HG03469 (cell line): Measurements from ENCODE around the gene TSPAN4.

Experiments
- ATAC-seq: cut with Tn5 transposase; IDR thresholded peaks from one replicate; pipeline ENCODE4 v1.9.1; 2021; ENCODE audit warnings: mild to moderate bottlenecking, moderate library complexity, moderate number of reproducible peaks; ENCODE audit not compliant: unreplicated experiment

Gene TSPAN4, protein sequence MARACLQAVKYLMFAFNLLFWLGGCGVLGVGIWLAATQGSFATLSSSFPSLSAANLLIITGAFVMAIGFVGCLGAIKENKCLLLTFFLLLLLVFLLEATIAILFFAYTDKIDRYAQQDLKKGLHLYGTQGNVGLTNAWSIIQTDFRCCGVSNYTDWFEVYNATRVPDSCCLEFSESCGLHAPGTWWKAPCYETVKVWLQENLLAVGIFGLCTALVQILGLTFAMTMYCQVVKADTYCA

DNA sequence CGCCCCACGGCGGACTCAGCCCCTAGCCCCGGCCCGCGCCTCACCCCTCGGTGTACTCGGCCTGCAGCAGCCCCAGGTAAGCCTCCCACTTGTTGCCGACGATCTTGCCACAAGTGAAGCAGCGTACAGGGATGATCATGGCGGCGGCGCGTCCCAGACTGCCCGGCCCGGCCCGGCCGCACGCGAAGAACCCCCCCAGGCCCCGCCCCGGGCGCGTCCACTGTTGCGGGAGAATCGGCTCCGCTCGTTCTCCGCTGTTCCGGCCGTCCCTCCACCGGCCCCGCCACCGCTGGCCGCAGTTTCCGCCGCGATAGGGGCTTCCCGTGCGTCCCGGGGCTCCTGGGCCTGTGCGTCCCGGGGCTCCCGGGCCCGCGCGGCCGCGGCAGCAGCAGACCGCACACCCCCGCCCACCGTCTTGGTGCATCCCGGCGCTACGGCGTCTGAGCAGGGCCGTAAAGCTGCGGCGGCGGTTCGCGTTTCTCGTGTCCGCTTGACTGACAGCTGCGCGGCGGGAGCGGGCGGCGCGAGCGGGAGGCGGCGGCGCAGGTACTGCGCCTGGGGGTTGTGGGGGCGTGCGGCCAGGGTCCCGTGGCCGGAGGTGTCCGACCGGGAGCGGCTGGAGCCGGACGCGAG is at the start of gene TSPAN4, which contains the start of gene POLR2L:
TSPAN4 (plus strand) TSS at position 483 of the 633 bp plus-strand sequence. CDS start 7,453 bp downstream, outside the sequence.
POLR2L (minus strand) TSS at position 160 of the 633 bp plus-strand sequence; CDS start at position 139, 21 bp downstream.
- ATAC-seq, result peak; percentile 30

DNA sequence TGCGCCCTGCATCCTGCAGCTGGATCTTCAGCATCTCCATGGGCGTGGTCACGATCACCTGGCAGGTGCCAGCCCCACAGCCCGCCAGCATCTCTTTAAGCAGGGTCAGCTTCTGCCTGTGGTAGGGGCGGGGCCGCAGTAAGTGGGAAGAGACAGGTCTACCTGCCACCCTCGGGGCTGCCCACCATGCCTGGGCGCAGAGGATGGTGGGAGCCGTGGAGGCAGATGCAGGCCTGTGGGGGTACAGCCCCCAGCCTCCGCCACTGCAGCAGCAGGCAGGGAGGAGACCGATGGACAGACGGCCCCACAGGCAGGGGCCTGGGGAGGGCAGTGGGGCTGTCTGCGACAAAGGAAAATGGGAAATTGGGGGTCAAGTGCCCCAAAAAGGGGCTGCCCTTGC is 49.8 kb upstream of the TSPAN4 start:
- ATAC-seq, result no peak

DNA sequence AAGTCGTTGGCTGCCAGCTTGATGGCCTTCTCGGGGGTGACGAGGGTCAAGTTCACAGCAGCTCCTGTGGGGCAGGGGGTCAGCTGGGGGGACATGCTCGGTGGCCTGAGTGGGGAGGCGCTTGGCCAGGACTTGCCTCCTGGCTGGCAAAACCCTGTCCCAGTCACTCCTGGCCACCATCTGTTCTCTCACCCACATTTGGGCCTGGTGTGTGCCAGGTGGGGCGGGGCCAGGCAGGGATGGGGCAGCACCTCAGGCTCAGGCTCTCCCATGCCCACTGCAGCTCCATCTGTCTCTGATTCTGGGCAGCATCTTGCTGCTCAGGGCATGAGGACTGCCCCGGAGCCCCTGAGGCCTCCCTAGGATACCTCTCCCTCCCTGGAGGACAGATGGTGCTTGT is 49.1 kb upstream of the TSPAN4 start:
- ATAC-seq, result no peak

DNA sequence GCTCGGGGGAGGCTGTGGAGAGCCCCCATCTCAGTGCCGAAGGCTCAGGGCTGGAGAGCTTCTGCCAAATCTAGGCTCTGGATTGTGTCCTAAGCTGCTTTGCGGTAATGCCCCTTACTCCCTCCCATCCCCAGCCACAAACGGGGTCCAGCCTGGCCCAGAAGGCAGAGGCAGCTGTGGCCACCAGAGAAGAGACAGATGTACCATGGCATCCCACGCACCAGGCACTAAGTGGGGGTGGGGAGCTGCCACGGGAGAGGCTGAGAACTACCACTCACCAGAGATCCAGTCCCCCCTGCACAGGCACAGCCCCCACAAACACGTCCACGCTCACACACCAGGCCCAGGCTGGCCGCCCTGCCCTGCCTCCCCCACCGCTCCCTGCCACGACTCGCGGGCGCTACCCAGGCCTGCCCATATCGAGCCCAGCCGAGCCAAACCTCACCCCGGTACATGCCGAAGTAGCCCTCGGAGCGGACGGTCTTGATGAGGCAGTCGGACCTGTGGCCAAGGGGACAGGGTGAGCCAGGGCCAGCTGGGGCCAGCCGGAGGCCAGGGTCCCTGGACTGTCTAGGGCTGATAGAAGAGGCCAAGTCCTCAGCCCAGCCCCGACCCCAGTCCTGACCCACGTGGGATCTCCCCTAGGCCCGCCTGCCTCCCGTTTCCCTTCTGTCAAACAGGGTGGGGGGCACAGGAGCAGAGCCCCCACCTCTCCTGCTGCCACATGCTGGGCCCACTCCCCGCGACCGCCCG is 48.5 kb upstream of the TSPAN4 start:
- no peak for ATAC-seq

DNA sequence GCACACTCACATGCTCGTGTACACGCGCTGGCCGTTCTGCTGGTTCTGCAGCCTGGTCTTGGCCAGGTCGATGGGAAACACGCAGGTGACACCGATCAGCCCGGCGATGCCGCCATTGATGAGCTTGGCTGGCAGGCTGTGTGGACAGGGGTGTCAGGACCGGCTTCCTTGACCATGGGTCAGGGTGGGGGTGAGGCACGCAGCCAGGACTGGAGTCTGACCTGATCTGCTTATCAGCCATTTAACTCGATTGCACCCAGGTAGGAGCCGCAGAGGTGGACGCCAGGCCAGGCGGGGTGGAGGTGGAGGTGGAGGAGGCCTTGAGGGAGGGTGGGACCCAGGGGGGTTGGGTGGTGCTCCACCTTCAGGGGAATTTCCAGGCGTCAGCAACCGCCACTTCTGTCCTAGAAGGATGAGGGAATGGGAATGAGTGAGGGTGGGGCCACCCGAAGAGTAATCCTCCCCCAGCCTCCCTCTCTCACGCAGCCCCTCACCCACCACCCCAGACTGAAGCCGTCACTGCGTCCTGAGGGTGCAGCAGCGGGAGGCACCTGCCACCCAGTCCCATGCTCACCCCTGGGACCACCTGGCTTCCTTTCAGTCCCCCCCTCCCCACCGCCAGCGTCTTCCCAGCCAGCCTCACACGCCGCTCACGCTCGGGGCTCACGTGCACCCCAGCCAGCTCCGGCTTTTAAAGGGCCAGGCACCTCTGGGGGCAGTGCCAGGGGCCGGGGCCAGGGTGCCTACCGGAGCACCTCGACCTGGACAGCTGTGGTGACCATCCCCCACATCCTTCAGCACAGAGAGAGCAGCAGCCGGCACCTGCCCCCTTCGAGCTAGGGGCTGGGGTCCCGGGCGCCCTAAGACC is 47.7 kb upstream of the TSPAN4 start:
- no peak for ATAC-seq

DNA sequence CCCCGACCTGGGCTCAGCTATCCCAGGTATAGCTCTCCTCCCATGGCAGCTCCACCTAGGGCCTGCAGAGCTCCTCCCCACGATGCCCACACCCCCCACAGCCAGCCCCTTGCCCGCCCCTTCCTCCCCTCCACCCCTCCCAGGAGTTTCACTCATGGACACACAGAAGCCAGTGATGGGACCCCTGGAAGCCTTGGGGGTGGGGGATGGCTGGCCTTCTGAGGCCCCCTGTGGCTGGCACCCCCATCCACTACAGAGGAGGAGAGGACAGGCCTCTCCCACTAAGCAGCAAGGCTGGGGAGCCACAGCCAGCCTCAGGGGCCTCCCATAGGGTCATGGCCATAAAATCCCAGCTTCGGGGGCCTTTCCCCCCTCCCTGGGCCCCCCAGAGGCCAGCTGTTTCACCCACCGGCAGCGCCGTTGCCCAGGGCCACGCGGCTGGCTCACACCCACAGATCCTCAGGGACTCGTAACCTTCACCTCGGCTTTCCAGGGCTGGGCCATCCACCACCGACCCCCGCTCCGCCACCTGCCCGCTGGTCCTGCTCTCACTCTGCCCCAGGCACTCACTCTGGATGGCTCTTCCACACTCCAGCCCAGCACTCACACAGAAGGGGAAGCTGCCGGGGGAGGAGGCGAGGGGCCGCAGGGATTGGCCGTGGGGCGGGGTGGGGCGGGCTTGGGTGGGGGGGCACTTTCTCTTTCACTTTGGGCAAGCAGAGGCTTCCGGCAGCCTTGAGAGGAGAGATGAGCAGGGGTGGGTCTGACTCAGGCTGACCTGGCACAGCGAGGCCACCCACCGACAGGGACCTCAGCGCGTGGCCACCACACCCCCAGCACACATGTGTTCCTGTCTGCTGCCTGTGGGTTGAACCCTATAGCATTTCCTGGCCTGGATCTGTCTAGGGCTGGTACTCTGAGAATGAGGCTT is 46.8 kb upstream of the TSPAN4 start:
- no peak for ATAC-seq

DNA sequence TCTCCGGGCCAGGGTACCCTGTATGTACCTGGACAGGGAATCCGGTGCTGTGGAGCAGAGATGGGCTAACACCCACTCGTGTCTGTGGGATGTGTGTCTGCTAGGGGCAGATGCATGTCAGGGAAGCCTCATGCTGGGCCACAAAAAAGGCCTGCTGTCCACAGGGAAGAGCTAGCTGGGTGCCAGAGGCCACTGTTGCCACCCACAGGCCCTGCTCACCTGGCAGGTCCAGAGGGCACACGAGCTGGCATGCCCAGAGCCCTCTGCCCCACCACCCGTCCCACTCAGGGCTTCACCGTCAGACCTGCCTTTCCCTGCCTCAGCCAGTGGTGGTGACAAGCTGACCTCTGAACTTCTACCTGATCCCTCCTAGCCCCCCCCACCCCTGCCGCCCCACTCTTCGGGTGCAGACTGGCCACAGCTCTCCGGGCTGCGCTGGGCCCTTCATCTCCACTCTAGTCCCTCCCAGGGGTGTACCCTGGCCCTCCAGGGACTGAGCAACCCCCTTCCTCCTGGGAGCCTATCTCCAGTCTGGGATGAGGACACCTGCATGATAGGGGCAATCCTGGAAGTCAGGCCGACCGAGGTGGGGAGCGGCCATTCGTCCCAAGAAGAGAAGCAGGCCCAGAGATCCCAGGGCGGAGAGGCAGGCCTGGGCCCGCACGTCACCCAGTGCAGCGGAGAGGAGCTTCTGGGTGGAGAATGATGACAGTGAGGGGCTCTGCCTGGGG is 45.9 kb upstream of the TSPAN4 start:
- ATAC-seq, result no peak

DNA sequence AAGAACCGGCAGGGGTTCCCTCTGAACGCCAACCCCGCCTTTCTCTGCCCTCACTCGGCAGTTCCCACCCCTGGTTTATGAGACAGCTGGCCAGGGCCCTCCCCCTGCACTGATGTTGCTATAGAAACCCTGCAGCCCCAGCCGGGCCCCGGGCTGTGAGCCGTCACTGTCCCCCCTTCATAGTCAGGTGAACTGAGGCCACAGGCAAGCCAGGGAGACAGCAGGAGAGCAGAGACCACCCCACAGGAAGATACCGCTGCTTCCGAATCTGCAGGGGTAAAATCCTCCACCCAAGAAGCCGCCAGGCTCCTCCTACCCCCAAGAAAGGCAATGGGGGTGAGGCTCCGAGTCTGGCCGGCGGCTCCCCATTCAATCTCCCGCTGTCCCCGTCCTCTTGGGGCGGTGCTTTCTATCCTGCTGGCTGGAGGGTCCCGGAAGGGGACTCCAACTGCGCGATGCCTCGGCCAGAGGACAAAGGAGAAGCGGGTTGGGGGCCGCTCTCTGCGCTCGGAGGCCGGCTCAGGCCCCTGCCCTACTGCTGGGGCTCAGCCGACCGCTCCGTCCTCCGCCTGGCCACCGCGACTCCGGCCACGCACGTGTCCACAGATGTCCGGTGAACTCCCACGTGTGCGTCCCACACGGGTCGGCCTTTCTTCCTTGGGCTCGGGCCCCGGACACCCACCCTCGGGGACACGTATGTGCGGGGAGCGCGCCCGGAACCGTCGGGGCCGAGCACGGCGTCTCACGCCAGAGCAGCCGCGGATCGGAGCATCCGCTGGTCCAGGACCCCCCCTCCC is 45.2 kb upstream of the TSPAN4 start:
- peak; percentile 10 for ATAC-seq

DNA sequence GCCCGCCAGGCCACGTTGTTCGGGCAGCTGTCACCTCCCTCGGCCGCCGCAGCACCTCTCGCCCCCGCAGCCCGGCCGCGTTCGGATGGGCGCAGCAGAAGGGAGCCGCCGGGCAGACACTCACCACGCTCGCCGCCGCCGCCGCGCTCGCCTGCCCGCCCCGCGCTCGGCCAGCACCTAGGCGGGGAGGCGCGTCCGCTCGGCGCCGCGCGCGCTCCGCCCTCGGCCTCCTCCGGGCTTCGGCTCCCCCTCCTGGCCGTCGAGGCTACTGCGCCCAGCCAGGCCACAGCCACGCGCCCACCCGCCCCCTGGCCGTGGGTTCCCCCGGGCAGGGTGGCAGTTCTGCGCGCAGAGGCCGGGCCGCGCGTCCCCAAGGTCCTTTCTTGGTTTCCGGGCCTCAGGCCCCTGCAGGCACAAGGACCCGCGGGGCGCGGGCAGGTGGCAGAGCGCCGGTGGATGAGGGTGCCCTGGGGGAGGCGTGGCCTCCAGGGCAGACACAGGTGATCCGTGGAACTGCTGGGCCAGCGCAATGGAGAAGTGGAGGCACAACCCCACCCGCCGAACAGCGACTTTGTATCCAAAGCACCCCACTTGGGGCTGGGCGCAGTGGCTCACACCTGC is 44.4 kb upstream of the TSPAN4 start, which contains the start of gene SLC25A22:
SLC25A22 (minus strand) TSS at position 189 of the 621 bp plus-strand sequence. CDS start 3,275 bp downstream, outside the sequence.
- ATAC-seq, result peak; percentile 44

DNA sequence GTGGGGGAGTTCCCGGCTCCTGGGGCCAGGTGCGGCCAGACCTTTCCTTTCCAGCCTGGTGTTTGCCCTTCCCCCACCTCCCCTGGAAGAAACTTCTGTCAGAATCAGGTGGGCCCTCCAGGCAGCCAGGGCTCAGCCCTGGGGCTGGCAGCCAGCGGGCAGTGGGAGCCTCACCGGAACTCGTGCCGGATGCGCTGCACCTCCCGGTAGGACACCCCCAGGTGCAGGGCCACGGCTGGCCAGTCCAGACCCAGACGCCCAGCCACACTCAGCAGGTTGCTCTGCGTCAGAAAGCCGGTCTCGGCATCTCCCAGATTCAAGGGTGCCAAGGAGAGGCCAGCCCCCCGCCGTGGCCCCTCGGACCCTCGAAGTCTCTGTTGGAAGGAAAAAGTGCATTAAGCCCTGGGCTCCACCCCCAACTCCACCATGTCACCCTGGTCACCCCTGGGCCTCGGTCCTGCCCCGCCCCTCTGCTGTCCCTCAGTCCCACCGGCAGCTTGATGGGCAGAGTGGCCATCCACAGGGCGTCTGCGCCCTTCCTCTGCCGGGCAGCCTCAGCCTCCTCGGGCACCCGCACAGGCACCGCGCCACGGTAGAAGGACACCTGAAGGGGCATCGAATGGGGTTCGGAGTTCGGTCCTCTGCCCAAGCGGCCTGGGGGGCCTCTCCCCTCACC is 42.9 kb upstream of the TSPAN4 start:
- no peak for ATAC-seq

DNA sequence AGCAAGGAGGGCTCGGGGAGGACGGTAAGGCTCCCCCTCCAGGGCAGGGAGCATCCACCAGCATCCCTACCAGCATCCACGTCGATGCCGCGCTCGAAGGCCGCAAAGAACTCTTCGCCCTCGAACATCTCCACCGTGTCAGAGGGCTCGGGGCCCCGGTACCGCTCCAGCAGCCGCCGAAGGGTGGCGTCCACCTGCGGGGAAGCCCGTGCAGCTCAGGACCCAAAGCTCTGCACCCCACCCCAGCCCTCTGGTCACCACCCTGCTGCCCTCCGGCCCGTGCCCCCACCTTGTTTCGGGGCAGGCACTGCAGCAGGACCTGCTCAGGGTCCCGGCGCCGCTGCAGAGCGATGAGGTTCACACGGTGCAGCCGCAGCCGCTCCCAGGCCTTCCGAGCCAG is 42.2 kb upstream of the TSPAN4 start:
- ATAC-seq, result no peak

DNA sequence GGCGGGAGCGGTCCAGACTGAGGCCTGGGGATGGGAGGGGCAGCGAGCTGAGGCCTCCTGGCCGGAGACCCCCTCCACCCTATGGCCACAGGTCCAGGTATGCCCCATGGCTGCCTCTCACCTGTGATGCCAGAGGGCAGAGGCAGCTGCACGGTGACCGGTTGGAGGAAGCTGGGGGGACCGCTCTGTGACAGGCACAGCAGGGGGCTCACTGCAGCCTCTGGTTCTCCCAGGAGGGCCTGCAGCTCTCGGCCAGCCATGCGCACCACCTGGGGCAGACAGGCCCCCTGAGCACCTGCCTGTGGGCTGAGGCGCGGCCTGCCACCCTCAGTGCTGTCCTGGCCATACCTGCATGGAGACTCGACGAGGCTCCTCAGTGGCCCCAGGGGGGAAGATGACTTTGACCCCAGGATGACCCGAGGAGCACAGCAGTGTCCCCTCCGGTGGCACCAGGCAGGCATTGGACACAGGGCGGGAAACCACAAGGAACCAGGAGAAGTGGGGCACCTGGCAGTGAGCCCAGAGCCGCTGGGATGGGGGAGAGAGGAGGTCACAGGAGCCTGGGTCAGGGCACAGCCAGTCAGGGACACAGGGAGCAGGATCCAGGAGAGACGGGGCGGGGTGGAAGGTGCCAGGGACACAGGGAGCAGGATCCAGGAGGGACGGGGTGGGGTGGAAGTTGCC is 41.4 kb upstream of the TSPAN4 start:
- ATAC-seq, result no peak

DNA sequence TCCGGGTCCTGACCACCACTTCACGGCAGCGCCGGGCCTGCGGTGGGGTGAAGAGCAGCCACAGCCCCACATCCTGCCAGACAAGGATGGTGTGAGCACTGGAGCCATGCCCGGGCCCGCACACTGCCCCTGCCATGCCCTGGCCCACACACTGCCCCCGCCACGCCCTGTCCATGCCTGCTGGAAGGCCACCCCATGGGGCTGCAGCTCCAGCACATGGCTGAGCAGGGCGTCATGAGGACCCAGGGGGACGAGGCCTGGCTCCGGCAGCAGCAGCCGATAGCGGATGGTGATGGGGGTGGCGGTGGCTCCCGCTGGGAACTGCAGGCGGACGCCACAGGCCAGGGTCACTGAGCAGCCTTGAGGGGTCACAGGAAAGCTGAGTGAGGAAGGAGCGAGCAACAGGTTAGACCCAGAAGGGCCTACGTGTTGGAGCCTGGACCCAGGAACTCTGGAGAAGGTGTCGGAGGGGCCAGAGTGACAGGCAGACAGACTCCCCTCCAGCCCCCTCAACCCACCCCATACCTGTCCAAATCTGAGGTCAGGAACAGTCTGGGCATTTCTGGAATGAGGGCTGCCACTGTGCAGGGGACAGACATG is 40.5 kb upstream of the TSPAN4 start:
- no peak for ATAC-seq

DNA sequence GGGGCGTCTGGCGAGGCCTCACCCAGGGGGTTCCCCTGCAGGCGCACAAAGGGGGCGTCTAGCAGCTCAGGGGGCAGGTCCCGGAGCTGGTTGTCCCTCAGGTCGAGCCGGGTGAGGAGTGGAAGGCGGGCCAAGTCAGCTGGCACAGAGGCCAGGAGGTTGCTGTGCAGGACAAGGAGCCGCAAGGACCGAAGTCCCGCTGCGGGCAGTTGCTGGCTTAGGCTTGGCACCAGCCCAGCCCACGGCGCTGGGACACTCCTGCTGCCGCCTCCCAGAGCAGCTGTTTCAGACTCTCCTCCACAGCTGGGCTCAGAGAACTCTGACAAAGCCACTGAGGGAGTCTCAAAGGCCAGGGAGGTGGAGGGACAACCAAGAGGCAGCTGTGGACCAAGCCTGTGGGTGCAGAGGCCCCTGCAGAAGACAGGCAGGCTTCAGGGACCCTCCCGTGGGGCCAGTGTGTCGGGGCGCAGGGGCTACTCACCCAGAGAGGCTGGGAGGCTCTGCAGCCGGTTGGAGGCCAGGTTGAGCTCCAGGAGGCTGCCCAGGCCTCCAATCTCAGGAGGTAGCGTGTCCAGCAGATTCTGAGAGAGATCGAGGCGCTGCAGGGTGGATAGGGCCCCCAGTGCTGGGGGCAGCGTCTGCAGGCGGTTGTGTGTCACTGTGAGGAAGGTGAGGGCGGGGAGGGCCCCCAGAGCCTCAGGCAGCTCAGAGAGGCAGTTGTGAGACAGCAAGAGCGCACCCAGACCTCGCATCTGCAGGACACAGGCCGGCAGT is 39.8 kb upstream of the TSPAN4 start:
- no peak for ATAC-seq

DNA sequence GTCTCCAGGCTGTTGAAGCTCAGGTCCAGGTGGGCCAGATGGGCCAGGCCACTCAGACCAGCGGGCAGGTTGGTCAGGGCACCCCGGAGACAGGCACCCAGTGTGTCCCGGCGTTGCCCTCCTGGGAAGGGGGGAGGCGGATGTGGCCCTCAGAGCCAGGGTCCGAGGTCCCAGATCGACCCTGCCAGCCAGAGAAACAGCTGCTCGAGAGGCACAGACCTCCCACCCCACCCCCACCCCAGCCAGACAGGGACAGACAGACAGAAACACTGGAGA is 39.2 kb upstream of the TSPAN4 start:
- ATAC-seq, result no peak
